K562 (cell line): ENCODE measurements around the gene MYRIP. TPM values are rescaled to one million over a fixed set of nuclear protein-coding genes. Genes with fewer than 3 reads are reported as not detected.

ENCODE experiments used
- CBX2 ChIP-seq: fragments of 200-600 bp; sonication (generic); IDR thresholded peaks from one replicate; pipeline ENCODE4 v1.6.1; 2012; ENCODE audit warnings: mild to moderate bottlenecking, low read length, inconsistent platforms; ENCODE audit not compliant: insufficient read depth, poor library complexity, severe bottlenecking
- KDM5B ChIP-seq: fragments of 200-600 bp; sonication (generic); IDR thresholded peaks from 2 replicates; pipeline ENCODE4 v1.6.1; 2012; ENCODE audit warnings: low read depth, mild to moderate bottlenecking, moderate library complexity, low read length, control low read depth, inconsistent platforms; ENCODE audit not compliant: insufficient replicate concordance
- KLF6 ChIP-seq: fragments of 250-450 bp; sonication (Bioruptor Pico); IDR thresholded peaks from 2 replicates; pipeline ENCODE4 v1.4.0; 2020; ENCODE audit warnings: mild to moderate bottlenecking, moderate library complexity, borderline replicate concordance
- PHTF2 ChIP-seq: fragments of 250-450 bp; sonication (Bioruptor Pico); IDR thresholded peaks from 2 replicates; pipeline ENCODE4 v1.5.0; 2021; ENCODE audit warnings: mild to moderate bottlenecking
- polyA plus RNA-seq, 8 experiments: library from polyadenylated mRNA; depleted of rRNA in 4 of 8; stranded (reverse) in 5 of 8; unstranded in 3 of 8; fragments of >200 nt; fragmentation: Nextera tagmentation in 2 of 8; fragmentation: Illumina TruSeq in 1 of 8; extraction: Ambion mirVana in 2 of 8; extraction: Trizol in 1 of 8; gene quantifications; 2 replicates each; pipeline versions ENCODE4 v1.2.1 to v1.2.3, GENCODE V29; 2011 to 2014; ENCODE audit warnings: inconsistent platforms in 1 of 8, missing spikeins in 1 of 8
- total RNA-seq, 7 experiments: library from RNA; depleted of rRNA in 6 of 7; stranded (reverse); fragments of >200 nt in 6 of 7; fragmentation: Illumina TruSeq in 2 of 7; extraction: Trizol in 2 of 7; gene quantifications; 2 replicates each; pipeline versions ENCODE4 v1.2.1 to v1.2.3, GENCODE V29; 2011 to 2021; ENCODE audit warnings: low replicate concordance in 1 of 7
- TF ChIP-seq, protein P1 (sequence below), 2 experiments: fragments of 450-650 bp; IDR thresholded peaks; 2 replicates each; pipeline ENCODE4 v1.6.1; 2018; ENCODE audit warnings: mild to moderate bottlenecking in 2 of 2, low read depth in 1 of 2; ENCODE audit not compliant: partially characterized antibody in 2 of 2
- TF ChIP-seq, protein P2 (sequence below), 2 experiments: IDR thresholded peaks in 1 of 2; conservative IDR thresholded peaks in 1 of 2; 2 replicates each; pipeline ENCODE4 v1.6.1; 2016; ENCODE audit warnings: low read depth in 2 of 2, mild to moderate bottlenecking in 1 of 2, missing compliant biosample characterization in 1 of 2, missing genetic modification characterization in 1 of 2, moderate library complexity in 1 of 2

Gene MYRIP
- total and polyA plus RNA-seq, 9 of the 15 experiments (the other 6 are each of a cell fraction or from before 2014, with no cell fraction given): 0.03 to 0.12 TPM; not detected in 7

DNA sequence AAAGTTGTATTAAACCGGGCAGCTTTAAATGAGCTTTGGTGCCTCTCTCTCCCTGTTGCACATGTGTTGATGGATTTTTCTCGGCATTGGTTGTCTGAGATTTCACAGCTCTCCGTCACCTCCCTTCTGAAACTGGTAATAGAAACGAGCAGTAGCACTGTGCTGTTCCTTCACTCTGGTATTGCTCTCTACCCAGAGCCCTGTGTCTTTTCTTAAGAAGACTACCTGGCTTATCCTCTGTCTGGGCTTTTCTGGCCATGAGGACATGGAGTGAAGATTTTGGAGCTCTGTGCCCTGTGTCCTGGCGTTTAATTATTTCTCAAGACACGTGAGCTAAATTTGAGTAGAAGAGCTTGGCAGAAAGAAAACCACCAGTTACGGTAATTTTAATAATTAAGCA lies 290.5 kb downstream of the MYRIP start (continued):
- no peak for TF ChIP-seq KLF6
- no peak for TF ChIP-seq PHTF2 (CRISPR knock-in tag)
- TF ChIP-seq, protein P1, sequence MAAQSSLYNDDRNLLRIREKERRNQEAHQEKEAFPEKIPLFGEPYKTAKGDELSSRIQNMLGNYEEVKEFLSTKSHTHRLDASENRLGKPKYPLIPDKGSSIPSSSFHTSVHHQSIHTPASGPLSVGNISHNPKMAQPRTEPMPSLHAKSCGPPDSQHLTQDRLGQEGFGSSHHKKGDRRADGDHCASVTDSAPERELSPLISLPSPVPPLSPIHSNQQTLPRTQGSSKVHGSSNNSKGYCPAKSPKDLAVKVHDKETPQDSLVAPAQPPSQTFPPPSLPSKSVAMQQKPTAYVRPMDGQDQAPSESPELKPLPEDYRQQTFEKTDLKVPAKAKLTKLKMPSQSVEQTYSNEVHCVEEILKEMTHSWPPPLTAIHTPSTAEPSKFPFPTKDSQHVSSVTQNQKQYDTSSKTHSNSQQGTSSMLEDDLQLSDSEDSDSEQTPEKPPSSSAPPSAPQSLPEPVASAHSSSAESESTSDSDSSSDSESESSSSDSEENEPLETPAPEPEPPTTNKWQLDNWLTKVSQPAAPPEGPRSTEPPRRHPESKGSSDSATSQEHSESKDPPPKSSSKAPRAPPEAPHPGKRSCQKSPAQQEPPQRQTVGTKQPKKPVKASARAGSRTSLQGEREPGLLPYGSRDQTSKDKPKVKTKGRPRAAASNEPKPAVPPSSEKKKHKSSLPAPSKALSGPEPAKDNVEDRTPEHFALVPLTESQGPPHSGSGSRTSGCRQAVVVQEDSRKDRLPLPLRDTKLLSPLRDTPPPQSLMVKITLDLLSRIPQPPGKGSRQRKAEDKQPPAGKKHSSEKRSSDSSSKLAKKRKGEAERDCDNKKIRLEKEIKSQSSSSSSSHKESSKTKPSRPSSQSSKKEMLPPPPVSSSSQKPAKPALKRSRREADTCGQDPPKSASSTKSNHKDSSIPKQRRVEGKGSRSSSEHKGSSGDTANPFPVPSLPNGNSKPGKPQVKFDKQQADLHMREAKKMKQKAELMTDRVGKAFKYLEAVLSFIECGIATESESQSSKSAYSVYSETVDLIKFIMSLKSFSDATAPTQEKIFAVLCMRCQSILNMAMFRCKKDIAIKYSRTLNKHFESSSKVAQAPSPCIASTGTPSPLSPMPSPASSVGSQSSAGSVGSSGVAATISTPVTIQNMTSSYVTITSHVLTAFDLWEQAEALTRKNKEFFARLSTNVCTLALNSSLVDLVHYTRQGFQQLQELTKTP (IDR thresholded peaks at IDR 0.05; ENCODE audit: low read depth in 1 of 2, partially characterized antibody in 2 of 2): no peak
- TF ChIP-seq, protein P2, sequence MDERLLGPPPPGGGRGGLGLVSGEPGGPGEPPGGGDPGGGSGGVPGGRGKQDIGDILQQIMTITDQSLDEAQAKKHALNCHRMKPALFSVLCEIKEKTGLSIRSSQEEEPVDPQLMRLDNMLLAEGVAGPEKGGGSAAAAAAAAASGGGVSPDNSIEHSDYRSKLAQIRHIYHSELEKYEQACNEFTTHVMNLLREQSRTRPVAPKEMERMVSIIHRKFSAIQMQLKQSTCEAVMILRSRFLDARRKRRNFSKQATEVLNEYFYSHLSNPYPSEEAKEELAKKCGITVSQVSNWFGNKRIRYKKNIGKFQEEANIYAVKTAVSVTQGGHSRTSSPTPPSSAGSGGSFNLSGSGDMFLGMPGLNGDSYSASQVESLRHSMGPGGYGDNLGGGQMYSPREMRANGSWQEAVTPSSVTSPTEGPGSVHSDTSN (CRISPR knock-in tag; IDR thresholded peaks at IDR 0.05; ENCODE audit: low read depth): no peak
- TF ChIP-seq, protein P2 (tag; conservative IDR thresholded peaks at IDR 0.05; ENCODE audit: low read depth): no peak
- TF ChIP-seq KDM5B: no peak
- TF ChIP-seq CBX2: no peak
